Astrocyte (in vitro differentiated cells and primary cell): ENCODE data around the gene SNX27.

ENCODE experiments used
- EZH2 ChIP-seq: IDR thresholded peaks from 2 replicates; pipeline ENCODE4 v1.6.1; 2012; ENCODE audit warnings: mild to moderate bottlenecking, low read length, inconsistent platforms; ENCODE audit not compliant: insufficient read depth
- TF ChIP-seq, protein P1 (sequence below): IDR thresholded peaks from 2 replicates; pipeline ENCODE4 v1.5.1; 2011; ENCODE audit warnings: low read depth, mild to moderate bottlenecking, inconsistent platforms, low read length, moderate library complexity; ENCODE audit not compliant: insufficient read depth

DNA sequence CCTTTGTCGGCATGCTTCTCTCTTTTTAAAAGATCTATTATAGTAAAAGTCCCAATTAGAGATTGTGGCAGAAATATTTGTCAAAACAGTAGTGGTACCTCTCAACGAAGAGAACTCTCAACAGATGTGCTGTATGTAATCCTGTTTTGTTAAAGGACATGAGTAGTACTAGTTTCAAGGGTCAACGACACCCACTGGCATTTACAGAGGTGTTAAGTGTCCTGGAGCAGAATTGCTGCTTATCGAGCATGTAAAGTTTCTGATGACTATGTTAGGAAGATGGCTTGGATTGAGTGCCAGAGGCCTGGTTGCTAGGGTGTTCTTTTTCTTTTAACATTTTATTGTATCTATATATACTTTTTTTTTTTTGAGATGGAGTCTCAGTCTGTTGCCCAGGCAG lies 77.6 kb downstream of the SNX27 start:
- TF ChIP-seq, protein P1, sequence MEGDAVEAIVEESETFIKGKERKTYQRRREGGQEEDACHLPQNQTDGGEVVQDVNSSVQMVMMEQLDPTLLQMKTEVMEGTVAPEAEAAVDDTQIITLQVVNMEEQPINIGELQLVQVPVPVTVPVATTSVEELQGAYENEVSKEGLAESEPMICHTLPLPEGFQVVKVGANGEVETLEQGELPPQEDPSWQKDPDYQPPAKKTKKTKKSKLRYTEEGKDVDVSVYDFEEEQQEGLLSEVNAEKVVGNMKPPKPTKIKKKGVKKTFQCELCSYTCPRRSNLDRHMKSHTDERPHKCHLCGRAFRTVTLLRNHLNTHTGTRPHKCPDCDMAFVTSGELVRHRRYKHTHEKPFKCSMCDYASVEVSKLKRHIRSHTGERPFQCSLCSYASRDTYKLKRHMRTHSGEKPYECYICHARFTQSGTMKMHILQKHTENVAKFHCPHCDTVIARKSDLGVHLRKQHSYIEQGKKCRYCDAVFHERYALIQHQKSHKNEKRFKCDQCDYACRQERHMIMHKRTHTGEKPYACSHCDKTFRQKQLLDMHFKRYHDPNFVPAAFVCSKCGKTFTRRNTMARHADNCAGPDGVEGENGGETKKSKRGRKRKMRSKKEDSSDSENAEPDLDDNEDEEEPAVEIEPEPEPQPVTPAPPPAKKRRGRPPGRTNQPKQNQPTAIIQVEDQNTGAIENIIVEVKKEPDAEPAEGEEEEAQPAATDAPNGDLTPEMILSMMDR = no peak
- no peak for TF ChIP-seq EZH2
